Urinary bladder (tissue), 4 donors: ENCODE results near the gene RNF225. TPM values are rescaled to one million over a fixed set of nuclear protein-coding genes. Genes with fewer than 3 reads are reported as not detected.

Experiments
- DNase-seq: peaks from one replicate; pipeline ENCODE4 v3.0.0-alpha.2; 2015; ENCODE audit errors: extremely low spot score
- H3K27ac ChIP-seq: one replicate; pipeline ENCODE4 v1.5.1; 2013; ENCODE audit warnings: low read depth, mild to moderate bottlenecking, moderate library complexity
- H3K36me3 ChIP-seq: one replicate; pipeline ENCODE4 v1.6.1; 2013; ENCODE audit warnings: mild to moderate bottlenecking, moderate library complexity; ENCODE audit not compliant: insufficient read depth
- H3K4me1 ChIP-seq: one replicate; pipeline ENCODE4 v1.6.1; 2013; ENCODE audit warnings: mild to moderate bottlenecking, moderate library complexity; ENCODE audit not compliant: insufficient read depth
- H3K4me3 ChIP-seq: one replicate; pipeline ENCODE4 v1.5.1; 2013; ENCODE audit warnings: low read depth, low read length
- WGBS: extraction: QIAGEN DNeasy Blood & Tissue Kit; methylation state at CpG from one replicate; pipeline ENCODE4 v1.1.7; 2013; 5-methylcytosine and 5-hydroxymethylcytosine counted together
- polyA plus RNA-seq: library from polyadenylated mRNA; stranded (reverse); fragments of 200-250 nt; gene quantifications from one replicate; pipeline ENCODE4 v1.2.3, GENCODE V29; 2013
- total RNA-seq: library from RNA; depleted of rRNA; stranded (reverse); fragments of >200 nt; gene quantifications from one replicate; pipeline ENCODE4 v1.2.3, GENCODE V29; 2014
- donor health status: healthy with polysubstance abuse.
- donor health status: healthy.

The RNF225 gene
- total and polyA plus RNA-seq, 2 donors: 0.11 TPM; not detected in 1

DNA sequence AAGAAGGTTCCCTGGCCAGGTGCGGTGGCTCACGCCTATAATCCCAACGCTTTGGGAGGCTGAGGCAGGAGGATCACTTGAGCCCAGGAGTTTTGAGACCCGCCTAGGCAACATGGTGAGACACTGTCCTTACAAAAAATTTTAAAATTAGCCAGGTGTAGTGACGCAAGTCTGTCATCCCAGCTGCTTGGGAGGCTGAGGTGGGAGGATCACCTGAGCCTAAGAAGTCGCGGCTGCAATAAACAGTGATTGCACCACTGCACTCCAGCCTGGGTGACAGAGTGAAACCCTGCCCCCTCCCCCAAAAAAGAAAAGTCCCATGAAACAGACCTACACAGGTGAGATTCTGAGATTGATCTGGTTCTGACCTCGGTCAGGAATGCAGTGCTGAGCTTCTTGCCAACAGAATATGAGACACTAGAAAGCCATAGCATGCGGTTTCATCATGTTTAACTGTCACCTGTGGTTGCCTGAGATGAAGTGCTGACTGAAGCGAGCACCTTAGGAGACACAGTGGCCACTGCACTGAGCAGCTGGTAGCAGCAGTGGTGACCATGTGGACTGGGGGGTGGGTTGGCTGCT, 40.1 kb upstream of the RNF225 start:
- Histone ChIP-seq H3K27ac (no peak overlapping the region), H3K36me3 (no peaks in the 10 kb centered on the region), H3K4me1 (no peaks in the 10 kb centered on the region), H3K4me3 (no peak overlapping the region)
- WGBS: 91% methylated on average over 10 of the region's 10 CpGs
- no peak for DNase-seq

DNA sequence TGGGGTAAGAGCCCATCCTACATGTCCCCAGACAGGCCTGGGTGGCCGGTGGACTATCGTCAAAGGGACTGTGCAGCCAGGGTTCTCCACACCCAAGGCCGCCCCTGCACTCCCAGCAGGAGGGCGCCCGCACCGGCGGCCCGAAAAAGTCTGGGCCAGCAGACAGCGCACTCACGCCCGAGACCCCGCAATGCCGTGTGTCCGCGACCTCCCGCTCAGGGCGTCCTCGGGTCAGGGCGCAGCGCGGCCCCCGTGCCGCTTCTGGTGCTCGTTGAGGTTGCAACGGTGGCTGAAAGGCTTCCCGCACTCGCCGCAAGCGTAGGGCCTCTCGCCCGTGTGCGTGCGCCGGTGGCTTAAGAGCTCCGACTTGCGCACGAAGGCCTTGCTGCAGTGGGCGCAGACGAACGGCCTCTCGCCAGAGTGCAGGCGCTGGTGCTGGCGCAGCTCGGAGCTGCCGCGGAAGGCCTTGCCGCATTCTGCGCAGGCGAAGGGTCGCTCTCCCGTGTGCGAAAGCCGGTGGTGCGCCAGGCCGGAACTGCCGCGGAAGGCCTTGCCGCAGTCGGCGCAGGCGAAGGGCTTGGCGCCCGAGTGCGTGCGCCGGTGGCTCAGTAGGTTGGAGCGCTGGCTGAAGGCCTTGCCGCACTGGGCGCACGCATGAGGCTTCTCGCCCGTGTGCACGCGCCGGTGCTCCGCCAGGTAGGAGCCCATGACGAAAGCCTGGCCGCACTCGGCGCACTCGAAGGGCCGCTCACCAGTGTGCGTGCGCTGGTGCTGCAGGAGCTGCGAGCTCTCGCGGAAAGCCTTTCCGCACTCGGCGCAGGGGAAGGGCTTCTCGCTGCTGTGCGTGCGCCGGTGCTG, 39.3 kb upstream of the RNF225 start:
- H3K27ac ChIP-seq: no peak overlapping the region
- peak overlapping the region; percentile 8 for H3K4me3 ChIP-seq
- no peak for DNase-seq

GRCh38 chr19:58356766-58357480, 38.5 kb upstream of the RNF225 start:
- H3K27ac ChIP-seq: no peak overlapping the region
- peak overlapping the region; percentile 8 for H3K4me3 ChIP-seq
- H3K36me3 ChIP-seq: no peaks in the 10 kb centered on the region
- WGBS: 15% methylated on average over 75 of the region's 75 CpGs
- no peaks in the 10 kb centered on the region for H3K4me1 ChIP-seq
- DNase-seq: no peak

More for the DNA sequence above, 39.3 kb upstream of the RNF225 start:
- 8% methylated on average over 94 of the region's 94 CpGs for WGBS
- Histone ChIP-seq H3K36me3 (no peaks in the 10 kb centered on the region), H3K4me1 (no peaks in the 10 kb centered on the region)

- 60% methylated on average over 19 of the region's 19 CpGs for WGBS
- H3K27ac ChIP-seq: no peak overlapping the region
- no peak overlapping the region for H3K4me3 ChIP-seq
- DNase-seq: no peak
- H3K4me1 ChIP-seq: no peaks in the 10 kb centered on the region
- no peaks in the 10 kb centered on the region for H3K36me3 ChIP-seq
Observed at GRCh38 chr19:58357481-58358145, 37.8 kb upstream of the RNF225 start.

- peak overlapping the region; percentile 97 for H3K27ac ChIP-seq
- H3K36me3 ChIP-seq: no peaks in the 10 kb centered on the region
- no peak for DNase-seq
- 1% methylated on average over 28 of the region's 28 CpGs for WGBS
- peak overlapping the region; percentile 63 for H3K4me3 ChIP-seq
- no peaks in the 10 kb centered on the region for H3K4me1 ChIP-seq
Observed at GRCh38 chr19:58361900-58362271, 33.6 kb upstream of the RNF225 start.

DNA sequence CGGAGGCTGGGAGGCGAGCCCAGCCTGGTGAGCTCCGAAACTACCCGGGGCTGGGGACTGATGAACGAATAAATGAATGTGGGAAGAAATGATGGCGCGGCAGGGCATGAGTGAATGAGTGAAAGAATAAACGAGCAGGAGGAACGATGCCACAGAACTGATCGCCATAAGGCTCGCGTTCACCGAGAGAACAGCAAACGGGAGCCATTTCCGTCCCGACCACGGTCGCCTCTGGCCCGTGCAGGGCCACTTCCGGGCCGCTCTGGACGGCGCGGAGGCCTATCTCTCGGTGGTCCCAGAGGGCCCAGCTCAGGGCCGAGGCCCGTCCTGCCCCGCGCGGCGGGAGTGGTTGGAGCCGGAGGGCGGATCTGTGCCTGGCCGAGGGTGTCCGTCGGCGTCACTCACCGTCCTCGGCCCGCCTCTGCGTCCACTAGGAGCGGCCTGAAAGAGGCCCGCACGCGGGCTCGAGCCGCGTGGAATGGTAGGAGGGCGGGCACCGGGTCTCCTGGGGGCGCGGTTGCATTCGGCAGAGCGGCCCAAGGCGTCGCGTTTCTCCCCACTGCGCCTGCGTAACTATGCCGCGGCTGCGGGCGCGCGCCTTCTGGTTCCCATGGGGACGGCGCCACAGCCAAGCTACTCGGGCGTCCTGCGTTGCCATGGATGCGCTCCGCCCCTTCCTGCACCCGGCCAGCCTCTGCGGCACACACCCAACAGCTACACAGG, 33.0 kb upstream of the RNF225 start, which contains the start of gene ZNF497:
TSS of gene ZNF497 (minus strand) at position 480 of the 723 bp plus-strand sequence. CDS start 5,116 bp downstream, outside the sequence.
- WGBS: under 1% methylated on average over 74 of the region's 74 CpGs
- peak within 1 kb of the TSS; percentile 97 for H3K27ac ChIP-seq
- peak; percentile 89 for DNase-seq

GRCh38 chr19:58364146-58364545, 31.3 kb upstream of the RNF225 start:
- Histone ChIP-seq H3K36me3 (no peaks in the 10 kb centered on the region), H3K27ac (no peak overlapping the region), H3K4me3 (no peak overlapping the region), H3K4me1 (no peaks in the 10 kb centered on the region)
- WGBS: 73% methylated on average over 5 of the region's 5 CpGs
- no peak for DNase-seq

More for the DNA sequence above, 33.0 kb upstream of the RNF225 start, which contains the start of gene ZNF497:
- no peaks in the 10 kb centered on the region for H3K36me3 ChIP-seq
- peak within 1 kb of the TSS; percentile 63 for H3K4me3 ChIP-seq
- no peaks in the 10 kb centered on the region for H3K4me1 ChIP-seq

- Histone ChIP-seq H3K4me1 (no peaks in the 10 kb centered on the region), H3K27ac (no peak overlapping the region), H3K36me3 (no peaks in the 10 kb centered on the region), H3K4me3 (no peak overlapping the region)
- no peak for DNase-seq
- 88% methylated on average over 32 of the region's 32 CpGs for whole genome bisulfite sequencing
Observed at GRCh38 chr19:58366585-58367430, 28.6 kb upstream of the RNF225 start.

DNA sequence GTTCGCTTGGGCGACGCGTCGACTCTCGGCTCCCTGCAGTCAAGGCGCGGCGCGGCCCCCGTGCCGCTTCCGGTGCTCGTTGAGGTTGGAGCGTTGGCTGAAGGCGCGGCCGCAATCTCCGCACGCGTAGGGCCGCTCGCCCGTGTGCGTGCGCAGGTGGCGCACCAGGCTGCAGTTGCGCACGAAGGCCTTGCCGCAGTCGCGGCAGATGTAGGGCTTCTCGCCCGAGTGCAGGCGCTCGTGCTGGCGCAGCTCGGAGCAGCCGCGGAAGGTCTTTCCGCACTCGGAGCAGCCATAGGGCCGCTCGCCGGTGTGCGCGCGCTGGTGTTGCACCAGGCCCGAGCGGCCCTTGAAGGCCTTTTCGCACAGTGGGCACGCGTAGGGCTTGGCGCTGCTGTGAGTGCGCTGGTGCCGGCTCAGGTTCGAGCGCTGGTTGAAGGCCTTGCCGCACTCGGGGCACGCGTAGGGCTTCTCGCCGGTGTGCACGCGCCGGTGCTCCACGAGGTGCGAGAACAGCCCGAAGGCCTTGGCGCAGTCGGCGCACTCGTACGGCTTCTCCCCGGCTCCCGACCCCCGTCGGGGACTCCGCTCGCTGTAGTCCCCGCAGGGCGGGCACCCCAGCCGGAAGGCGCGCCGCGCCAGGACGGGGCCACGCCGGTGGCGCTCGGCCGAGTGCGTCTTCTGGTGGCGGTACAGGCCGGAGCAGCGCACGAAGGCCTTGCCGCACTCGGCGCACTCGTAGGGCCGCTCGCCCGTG, 27.6 kb upstream of the RNF225 start:
- Histone ChIP-seq H3K4me3 (no peak overlapping the region), H3K36me3 (no peaks in the 10 kb centered on the region), H3K4me1 (no peaks in the 10 kb centered on the region), H3K27ac (no peak overlapping the region)
- WGBS: 38% methylated on average over 106 of the region's 106 CpGs
- DNase-seq: no peak

GRCh38 chr19:58368561-58369360, 26.7 kb upstream of the RNF225 start:
- no peaks in the 10 kb centered on the region for H3K36me3 ChIP-seq
- H3K4me3 ChIP-seq: no peak overlapping the region
- DNase-seq: no peak
- H3K27ac ChIP-seq: no peak overlapping the region
- H3K4me1 ChIP-seq: no peaks in the 10 kb centered on the region
- 77% methylated on average over 68 of the region's 68 CpGs for WGBS
